HepG2 (cell line): Measurements from ENCODE around the gene RSPH10B. TPM values are rescaled to one million over a fixed set of nuclear protein-coding genes. Genes with fewer than 3 reads are reported as not detected.

ENCODE experiments used
- DNMT3B ChIP-seq: conservative IDR thresholded peaks from 2 replicates; pipeline ENCODE4 v1.6.1; 2016; ENCODE audit warnings: missing biosample characterization, control low read depth
- FOSL1 ChIP-seq: sonication (generic); formaldehyde crosslinking; IDR thresholded peaks from 2 replicates; pipeline ENCODE4 v1.9.0; 2021; ENCODE audit warnings: missing genetic modification reagents, borderline replicate concordance
- IKZF4 ChIP-seq: sonication (generic); formaldehyde crosslinking; IDR thresholded peaks from 2 replicates; pipeline ENCODE4 v1.5.1; 2020; ENCODE audit warnings: borderline replicate concordance, mild to moderate bottlenecking, low read depth, missing genetic modification reagents; ENCODE audit errors: not compliant biosample characterization
- RARG ChIP-seq: sonication (generic); formaldehyde crosslinking; IDR thresholded peaks from 2 replicates; pipeline ENCODE4 v1.4.0; 2020; ENCODE audit warnings: low read depth, mild to moderate bottlenecking, missing genetic modification reagents
- SNAPC4 ChIP-seq: sonication (generic); formaldehyde crosslinking; IDR thresholded peaks from 2 replicates; pipeline ENCODE4 v1.4.0; 2020; ENCODE audit warnings: mild to moderate bottlenecking, missing genetic modification reagents
- STAT5B ChIP-seq: sonication (generic); formaldehyde crosslinking; IDR thresholded peaks from 2 replicates; pipeline ENCODE4 v1.4.0; 2020; ENCODE audit warnings: missing genetic modification reagents
- TFAP4 ChIP-seq: sonication (generic); IDR thresholded peaks from 2 replicates; pipeline ENCODE4 v1.6.1; 2016; ENCODE audit warnings: low read depth, borderline replicate concordance
- ZNF646 ChIP-seq: sonication (generic); formaldehyde crosslinking; IDR thresholded peaks from 2 replicates; pipeline ENCODE4 v1.9.0; 2021; ENCODE audit warnings: mild to moderate bottlenecking, missing genetic modification reagents
- ZNF672 ChIP-seq: sonication (generic); formaldehyde crosslinking; IDR thresholded peaks from 2 replicates; pipeline ENCODE4 v1.8.1; 2022; ENCODE audit warnings: missing genetic modification reagents
- ZNF678 ChIP-seq: sonication (generic); formaldehyde crosslinking; IDR thresholded peaks from 2 replicates; pipeline ENCODE4 v1.4.0; 2020; ENCODE audit warnings: mild to moderate bottlenecking, missing genetic modification reagents
- ZNF883 ChIP-seq: sonication (generic); formaldehyde crosslinking; IDR thresholded peaks from 2 replicates; pipeline ENCODE4 v1.5.1; 2020; ENCODE audit warnings: mild to moderate bottlenecking, missing genetic modification reagents; ENCODE audit errors: not compliant biosample characterization
- ZSCAN5A ChIP-seq: sonication (generic); formaldehyde crosslinking; IDR thresholded peaks from 2 replicates; pipeline ENCODE4 v1.8.0; 2022; ENCODE audit warnings: mild to moderate bottlenecking, missing genetic modification reagents, borderline replicate concordance
- ZSCAN9 ChIP-seq: IDR thresholded peaks from 2 replicates; pipeline ENCODE4 v1.6.1; 2016; ENCODE audit warnings: borderline replicate concordance
- polyA plus RNA-seq, 8 experiments: library from polyadenylated mRNA; depleted of rRNA in 3 of 8; stranded (reverse) in 7 of 8; unstranded in 1 of 8; fragments of >200 nt; fragmentation: Illumina TruSeq in 4 of 8; extraction: Trizol in 4 of 8; gene quantifications; 2 replicates each; pipeline versions ENCODE4 v1.2.1 to v1.2.3, GENCODE V29; 2011 to 2016; ENCODE audit warnings: low read depth in 4 of 8, missing spikeins in 1 of 8, mixed read lengths in 1 of 8; ENCODE audit not compliant: insufficient read depth in 1 of 8
- total RNA-seq, 5 experiments: library from RNA; depleted of rRNA; stranded (reverse); fragments of >200 nt; fragmentation: Illumina TruSeq; extraction: Trizol; gene quantifications; 2 replicates each; pipeline ENCODE4 v1.2.3, GENCODE V29; 2016; ENCODE audit warnings: low read depth in 1 of 5

Gene RSPH10B
- total and polyA plus RNA-seq, 2 of the 13 experiments (the other 11 are each of a cell fraction or from before 2014, with no cell fraction given): not detected

- TF ChIP-seq TFAP4: peak; percentile 57; the same call in 1 of the 2 replicates
- peak; percentile 98 for TF ChIP-seq RARG
- peak; percentile 55; the same call in 1 of the 2 replicates for TF ChIP-seq FOSL1 (CRISPR knock-in tag)
- TF ChIP-seq STAT5B: 0 out of 2 replicates have a peak, but pooled peaks have one; percentile 90
- TF ChIP-seq ZNF678 (CRISPR knock-in tag): peak; percentile 99
- peak; percentile 66; the same call in 1 of the 2 replicates for TF ChIP-seq ZNF646
- TF ChIP-seq ZSCAN9 (CRISPR knock-in tag): peak; percentile 98
- peak; percentile 86 for TF ChIP-seq SNAPC4 (CRISPR knock-in tag)
- peak; percentile 100 for TF ChIP-seq ZNF883 (CRISPR knock-in tag)
- peak; percentile 87; the same call in 1 of the 2 replicates for TF ChIP-seq DNMT3B (CRISPR knock-in tag)
- TF ChIP-seq IKZF4: peak; percentile 99
- TF ChIP-seq ZSCAN5A (CRISPR knock-in tag): peak; percentile 58
- TF ChIP-seq ZNF672: peak; percentile 82; the same call in 1 of the 2 replicates
Observed at GRCh38 chr7:6008668-6009611, 38.5 kb upstream of the RSPH10B start, which contains the start of the genes AIMP2 and PMS2 (continued).
